ENCODE measurements around the gene THRAP3.

THRAP3 gene

DNA sequence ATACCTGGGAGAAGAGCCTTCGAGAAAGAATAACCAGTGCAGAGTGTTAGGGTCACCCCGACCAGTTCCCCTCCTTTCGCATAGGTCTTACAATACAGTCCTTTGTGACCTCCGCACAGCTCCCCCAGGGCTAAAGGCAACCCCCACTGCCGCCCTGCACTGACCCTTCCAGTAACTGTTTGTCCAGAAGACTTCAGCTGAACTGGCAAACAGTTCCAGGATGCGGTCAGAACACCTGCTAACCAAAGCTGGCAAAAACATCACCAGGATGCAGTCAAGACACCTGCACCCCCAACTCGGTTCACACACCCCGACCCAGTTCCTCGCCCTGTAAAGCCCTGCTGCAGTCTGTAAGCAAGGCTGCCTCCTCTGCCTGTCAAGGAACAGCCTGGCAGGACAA is 105.6 kb downstream of the THRAP3 start:
- Mint-ChIP-seq H3K36me3 (ENCODE audit: low read depth) (no peaks in the 10 kb centered on the region), H3K27ac (no peak overlapping the region), H3K4me1 (ENCODE audit: low read depth) (peaks cover 6% of the 10 kb centered on the region), H3K27me3 (peaks cover 13% of the 10 kb centered on the region), H3K9me3 (no peaks in the 10 kb centered on the region), H3K4me3 (no peak overlapping the region)

DNA sequence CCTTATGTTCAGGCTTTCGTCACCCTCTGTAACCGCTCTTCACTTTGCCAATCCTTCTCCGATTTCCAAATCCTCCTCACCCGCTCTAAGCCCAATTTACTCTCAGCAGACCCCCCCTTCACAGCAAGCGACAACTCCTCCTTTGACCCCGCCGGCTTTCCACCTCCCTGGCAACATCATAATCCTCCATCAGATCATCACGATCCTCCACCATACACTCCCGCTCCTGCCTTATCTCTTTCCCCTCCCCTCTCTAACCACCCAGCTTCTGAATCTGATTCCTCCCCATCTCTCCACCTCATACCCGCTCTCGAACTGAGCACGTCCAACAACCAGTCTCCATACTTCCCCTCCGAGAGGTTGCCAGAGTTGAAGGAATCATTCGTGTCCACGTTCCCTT is 106.7 kb downstream of the THRAP3 start:
- no peak overlapping the region for H3K4me3 Mint-ChIP-seq
- H3K4me1 Mint-ChIP-seq (ENCODE audit: low read depth) = peaks cover 6% of the 10 kb centered on the region
- H3K27ac Mint-ChIP-seq = no peak overlapping the region
- H3K9me3 Mint-ChIP-seq = no peaks in the 10 kb centered on the region
- H3K27me3 Mint-ChIP-seq = peaks cover 9% of the 10 kb centered on the region
- H3K36me3 Mint-ChIP-seq (ENCODE audit: low read depth) = no peaks in the 10 kb centered on the region

DNA sequence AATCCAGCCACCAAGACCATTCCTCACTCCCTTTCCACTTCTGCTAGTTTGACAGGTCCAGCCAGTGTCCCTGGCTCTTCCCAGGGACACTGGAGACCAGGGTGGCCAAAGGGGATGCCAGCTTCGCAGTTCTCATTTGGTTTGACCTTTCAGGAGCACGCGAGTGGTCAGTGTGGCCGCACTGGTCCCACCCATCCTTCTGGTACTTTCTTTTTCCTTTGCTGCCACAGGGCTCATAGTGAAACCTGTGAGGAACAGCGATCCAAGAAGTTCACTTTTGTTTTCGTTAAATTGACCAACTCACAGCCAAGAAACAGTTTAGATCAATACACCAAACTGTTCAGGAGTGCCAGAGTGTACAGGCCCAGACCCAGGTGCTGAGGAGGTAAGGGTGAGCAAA is 113.6 kb downstream of the THRAP3 start:
- peaks cover 2% of the 10 kb centered on the region for H3K4me1 Mint-ChIP-seq (ENCODE audit: low read depth)
- H3K4me3 Mint-ChIP-seq = no peak overlapping the region
- no peaks in the 10 kb centered on the region for H3K27me3 Mint-ChIP-seq
- no peaks in the 10 kb centered on the region for H3K9me3 Mint-ChIP-seq
- no peak overlapping the region for H3K27ac Mint-ChIP-seq
- H3K36me3 Mint-ChIP-seq (ENCODE audit: low read depth) = peaks cover 11% of the 10 kb centered on the region

DNA sequence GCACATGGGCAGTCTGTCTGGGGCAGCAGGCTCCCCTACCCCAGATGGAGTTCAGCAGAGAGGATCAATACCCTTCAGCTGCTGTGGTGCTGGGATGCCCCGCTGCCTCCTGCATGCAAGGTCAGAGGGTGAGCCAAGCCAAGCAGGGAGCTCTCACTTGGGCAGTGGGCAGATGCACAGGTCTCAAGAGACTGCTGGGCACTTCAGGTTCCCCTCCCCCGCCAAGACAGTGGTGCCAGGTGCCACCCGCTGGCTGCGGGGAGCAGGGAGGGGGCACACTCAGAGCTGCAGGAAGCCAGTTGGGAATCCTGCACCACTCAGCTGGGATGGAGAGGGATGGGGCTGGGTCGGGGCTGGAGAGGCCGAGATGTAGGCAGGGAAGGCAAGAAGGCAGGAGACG is 115.0 kb downstream of the THRAP3 start:
- Mint-ChIP-seq H3K36me3 (ENCODE audit: low read depth) (peaks cover 11% of the 10 kb centered on the region), H3K9me3 (no peaks in the 10 kb centered on the region), H3K4me1 (ENCODE audit: low read depth) (peaks cover 3% of the 10 kb centered on the region), H3K27me3 (no peaks in the 10 kb centered on the region), H3K27ac (no peak overlapping the region), H3K4me3 (no peak overlapping the region)

DNA sequence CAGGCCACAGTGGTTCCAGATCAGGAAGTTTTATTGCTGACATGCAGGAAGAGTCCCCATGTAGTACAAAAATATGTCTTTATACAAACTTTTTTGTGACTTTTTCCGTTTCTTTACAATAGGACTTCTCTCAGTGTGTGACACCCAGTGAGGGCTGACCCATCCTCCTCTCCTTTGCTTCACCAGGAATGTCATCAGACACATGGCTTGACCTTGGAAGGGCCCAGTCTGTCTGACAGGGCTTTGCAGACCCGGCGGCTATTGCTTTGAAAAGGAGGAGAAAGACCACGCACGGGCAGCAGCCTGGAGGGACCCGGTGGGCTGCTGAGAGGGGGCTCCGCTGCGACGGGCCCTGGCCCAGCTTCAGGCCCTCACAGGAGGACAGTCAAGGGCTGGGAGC is 115.4 kb downstream of the THRAP3 start:
- peaks cover 11% of the 10 kb centered on the region for H3K36me3 Mint-ChIP-seq (ENCODE audit: low read depth)
- peaks cover 3% of the 10 kb centered on the region for H3K4me1 Mint-ChIP-seq (ENCODE audit: low read depth)
- no peak overlapping the region for H3K27ac Mint-ChIP-seq
- H3K27me3 Mint-ChIP-seq = no peaks in the 10 kb centered on the region
- no peak overlapping the region for H3K4me3 Mint-ChIP-seq
- no peaks in the 10 kb centered on the region for H3K9me3 Mint-ChIP-seq

DNA sequence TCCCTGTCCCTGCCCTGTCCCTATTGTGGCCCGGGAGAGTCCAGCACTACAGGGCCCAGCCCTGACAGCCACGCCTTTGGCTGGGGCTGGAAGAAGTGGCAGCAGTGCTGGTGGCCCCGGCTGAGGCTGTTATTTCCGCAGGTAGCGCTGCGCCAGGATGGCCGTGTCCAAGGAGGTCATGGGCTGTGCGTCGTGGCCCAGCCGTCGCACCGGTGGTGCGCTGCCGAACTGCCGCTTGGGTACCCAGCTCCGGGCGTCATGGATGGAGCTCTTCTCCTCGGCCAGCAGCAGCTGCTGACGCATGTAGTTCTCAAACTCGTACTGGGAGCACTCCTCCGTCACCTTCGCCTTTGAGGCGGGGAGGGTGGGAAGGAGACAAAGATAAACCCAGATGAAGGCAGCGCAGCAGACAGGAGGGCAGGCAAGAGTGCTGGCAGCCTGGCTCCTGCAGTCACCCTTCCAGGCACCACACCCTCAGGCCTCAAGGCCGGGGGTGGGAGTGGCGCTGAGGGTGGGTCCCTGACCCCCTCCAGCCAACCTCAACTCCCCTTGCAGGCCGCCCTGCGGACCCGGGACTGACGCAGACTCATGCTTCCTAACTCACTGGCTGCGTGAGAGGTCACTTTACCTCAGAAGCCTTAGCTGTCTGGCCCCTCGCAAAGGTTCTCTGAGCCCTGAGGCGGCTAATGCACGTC is 117.5 kb downstream of the THRAP3 start:
- no peaks in the 10 kb centered on the region for H3K27me3 Mint-ChIP-seq
- H3K4me1 Mint-ChIP-seq (ENCODE audit: low read depth) = peaks cover 3% of the 10 kb centered on the region
- H3K4me3 Mint-ChIP-seq = no peak overlapping the region
- no peaks in the 10 kb centered on the region for H3K9me3 Mint-ChIP-seq
- H3K36me3 Mint-ChIP-seq (ENCODE audit: low read depth) = peaks cover 12% of the 10 kb centered on the region
- no peak overlapping the region for H3K27ac Mint-ChIP-seq

DNA sequence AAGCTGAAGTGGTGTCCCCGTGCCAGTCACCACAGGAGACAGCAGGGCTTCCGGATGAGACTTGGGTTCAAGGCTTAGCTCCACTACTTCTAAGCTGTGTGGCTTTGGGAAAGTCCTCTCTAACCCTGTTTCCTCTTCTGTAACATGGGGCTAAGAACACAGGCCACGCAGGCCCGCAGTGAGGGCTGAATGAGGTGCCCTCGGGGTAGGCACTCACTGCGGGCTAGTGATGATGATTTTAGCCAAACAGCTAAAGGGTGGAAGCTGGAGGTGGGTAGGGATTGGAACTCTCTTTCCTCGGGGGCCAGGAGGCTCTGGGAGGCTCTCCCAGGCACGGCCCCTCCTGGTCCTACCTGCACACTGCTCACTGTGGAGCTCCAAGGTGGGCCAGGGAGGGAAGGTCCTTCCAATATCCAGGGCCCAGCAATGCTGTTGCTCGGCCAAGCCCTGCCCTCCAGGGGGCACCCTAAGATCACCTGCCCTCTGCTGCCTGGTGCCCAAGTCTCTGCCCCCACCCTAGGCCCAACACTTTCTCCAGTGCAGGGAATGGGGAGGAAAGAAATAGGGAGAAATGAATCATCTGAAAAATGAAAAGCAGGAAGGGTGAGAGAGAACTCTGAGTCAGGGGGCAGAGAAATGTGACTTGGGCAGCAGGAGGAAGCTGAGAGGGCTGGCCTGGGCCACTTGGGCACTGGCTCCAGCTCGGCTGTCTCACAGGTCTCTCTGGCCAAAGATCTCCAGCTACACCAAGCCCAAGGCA is 118.4 kb downstream of the THRAP3 start:
- Mint-ChIP-seq H3K4me3 (no peak overlapping the region), H3K36me3 (ENCODE audit: low read depth) (peaks cover 19% of the 10 kb centered on the region), H3K27ac (no peak overlapping the region), H3K9me3 (no peaks in the 10 kb centered on the region), H3K4me1 (ENCODE audit: low read depth) (peaks cover 3% of the 10 kb centered on the region), H3K27me3 (no peaks in the 10 kb centered on the region)

DNA sequence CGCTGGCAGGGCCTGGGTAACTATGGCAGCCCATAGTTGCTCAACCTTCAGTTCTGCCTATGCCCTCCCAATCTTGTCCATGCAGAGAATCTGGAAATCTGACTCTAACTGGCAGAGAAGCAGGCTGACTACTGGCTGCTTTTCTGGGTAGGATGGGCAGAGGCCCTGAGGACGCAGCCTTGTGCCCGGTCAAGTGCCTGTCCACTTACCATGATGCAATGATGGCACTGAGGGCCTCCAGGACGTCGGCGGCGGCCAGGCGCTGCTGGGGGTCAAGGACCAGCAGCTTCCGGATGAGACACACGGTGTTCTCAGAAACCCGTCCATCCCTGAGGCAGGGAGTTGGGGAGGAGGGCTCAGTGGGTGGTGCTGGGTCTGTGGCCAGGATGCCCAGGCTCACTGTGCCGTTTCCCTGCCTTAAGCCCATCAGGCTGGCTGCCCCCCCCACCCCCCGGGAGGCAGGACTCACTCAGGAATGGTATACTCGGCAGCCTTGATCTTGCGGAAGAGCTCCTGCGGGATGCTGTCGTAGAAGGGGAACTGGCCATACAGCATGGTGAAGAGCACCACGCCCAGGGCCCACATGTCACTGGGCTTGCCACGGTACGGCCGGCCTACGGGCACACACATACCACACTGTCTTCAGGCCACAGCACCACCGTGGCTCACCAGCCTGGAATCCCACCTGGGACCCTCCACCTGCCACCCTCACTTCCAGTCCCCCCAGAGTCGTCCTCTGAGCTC is 119.6 kb downstream of the THRAP3 start:
- peaks cover 3% of the 10 kb centered on the region for H3K4me1 Mint-ChIP-seq (ENCODE audit: low read depth)
- no peak overlapping the region for H3K4me3 Mint-ChIP-seq
- no peaks in the 10 kb centered on the region for H3K9me3 Mint-ChIP-seq
- H3K36me3 Mint-ChIP-seq (ENCODE audit: low read depth) = peaks cover 29% of the 10 kb centered on the region
- H3K27me3 Mint-ChIP-seq = no peaks in the 10 kb centered on the region
- no peak overlapping the region for H3K27ac Mint-ChIP-seq

DNA sequence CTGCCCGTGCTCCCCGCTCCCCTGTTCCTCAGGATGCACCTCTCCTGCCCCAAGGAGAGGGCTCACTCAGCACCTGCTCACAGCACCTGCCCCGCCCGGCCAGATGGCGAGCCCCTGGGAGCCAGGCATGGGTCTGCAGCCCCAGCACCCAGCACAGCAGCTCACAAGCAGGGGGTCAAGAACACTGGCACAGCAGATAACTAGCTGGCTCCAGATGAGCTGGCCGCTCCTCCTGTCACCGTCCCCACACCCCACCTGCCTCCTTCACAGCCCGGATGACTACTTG is 120.1 kb downstream of the THRAP3 start:
- Mint-ChIP-seq H3K4me1 (ENCODE audit: low read depth) (peaks cover 6% of the 10 kb centered on the region), H3K36me3 (ENCODE audit: low read depth) (peaks cover 29% of the 10 kb centered on the region), H3K27me3 (no peaks in the 10 kb centered on the region), H3K27ac (no peak overlapping the region), H3K9me3 (no peaks in the 10 kb centered on the region), H3K4me3 (no peak overlapping the region)

DNA sequence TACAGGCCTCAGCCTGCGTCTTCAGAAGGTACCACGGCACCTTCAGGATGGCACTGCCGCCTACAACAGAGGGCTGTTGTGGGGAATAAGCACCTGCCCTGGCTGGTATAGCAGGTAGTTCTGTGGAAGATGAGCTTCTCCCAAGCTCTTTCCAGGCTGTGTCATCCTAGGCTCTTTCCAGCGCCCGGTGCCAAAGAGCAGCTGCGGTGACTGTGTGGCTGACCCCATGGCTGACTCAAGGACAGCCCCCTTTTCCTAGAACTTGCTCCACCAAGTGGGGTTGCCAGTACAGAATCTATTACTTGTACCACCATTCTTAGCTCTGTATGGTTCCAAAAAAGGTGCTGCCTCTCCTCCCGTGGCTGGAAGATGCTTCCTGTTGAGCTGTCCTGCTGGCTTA is 121.1 kb downstream of the THRAP3 start:
- H3K36me3 Mint-ChIP-seq (ENCODE audit: low read depth) = peaks cover 29% of the 10 kb centered on the region
- H3K9me3 Mint-ChIP-seq = no peaks in the 10 kb centered on the region
- no peak overlapping the region for H3K27ac Mint-ChIP-seq

DNA sequence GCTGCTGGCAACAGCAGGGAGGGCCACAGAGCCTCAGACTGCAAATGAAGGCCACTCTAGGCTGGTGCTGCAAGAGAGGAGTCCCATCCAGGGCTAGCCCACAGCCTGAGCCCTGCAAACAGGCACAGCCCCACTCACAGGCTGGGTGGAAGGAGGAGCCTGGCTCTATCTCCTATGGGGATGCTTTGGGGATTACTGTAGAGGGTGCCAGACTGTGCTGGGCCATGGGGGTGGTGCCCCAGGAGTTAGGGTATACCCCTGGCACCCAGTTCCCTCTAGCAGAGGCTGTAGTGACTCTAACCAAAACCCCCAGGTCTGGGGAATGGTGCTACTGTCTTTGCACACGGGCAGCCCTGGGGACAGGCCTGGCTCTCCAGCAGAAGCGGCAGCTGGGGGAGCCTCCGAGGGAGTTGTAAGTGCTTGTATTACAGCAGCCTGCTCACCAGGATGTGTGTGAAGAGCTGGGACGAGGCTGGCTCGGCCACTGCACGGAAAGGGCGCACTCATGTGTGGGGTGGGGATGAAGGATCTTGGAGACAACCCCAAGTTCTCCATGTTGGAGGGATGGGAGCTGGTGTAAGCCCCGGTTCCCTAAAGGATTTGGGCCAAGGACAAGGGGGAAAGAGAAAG is 122.6 kb downstream of the THRAP3 start:
- peaks cover 27% of the 10 kb centered on the region for H3K4me1 Mint-ChIP-seq (ENCODE audit: low read depth)
- peaks cover 23% of the 10 kb centered on the region for H3K36me3 Mint-ChIP-seq (ENCODE audit: low read depth)
- no peaks in the 10 kb centered on the region for H3K27me3 Mint-ChIP-seq
- H3K9me3 Mint-ChIP-seq = no peaks in the 10 kb centered on the region
- H3K4me3 Mint-ChIP-seq = no peak overlapping the region
- no peak overlapping the region for H3K27ac Mint-ChIP-seq

More for the DNA sequence above, 121.1 kb downstream of the THRAP3 start:
- Mint-ChIP-seq H3K4me1 (ENCODE audit: low read depth) (peaks cover 12% of the 10 kb centered on the region), H3K4me3 (no peak overlapping the region), H3K27me3 (no peaks in the 10 kb centered on the region)

DNA sequence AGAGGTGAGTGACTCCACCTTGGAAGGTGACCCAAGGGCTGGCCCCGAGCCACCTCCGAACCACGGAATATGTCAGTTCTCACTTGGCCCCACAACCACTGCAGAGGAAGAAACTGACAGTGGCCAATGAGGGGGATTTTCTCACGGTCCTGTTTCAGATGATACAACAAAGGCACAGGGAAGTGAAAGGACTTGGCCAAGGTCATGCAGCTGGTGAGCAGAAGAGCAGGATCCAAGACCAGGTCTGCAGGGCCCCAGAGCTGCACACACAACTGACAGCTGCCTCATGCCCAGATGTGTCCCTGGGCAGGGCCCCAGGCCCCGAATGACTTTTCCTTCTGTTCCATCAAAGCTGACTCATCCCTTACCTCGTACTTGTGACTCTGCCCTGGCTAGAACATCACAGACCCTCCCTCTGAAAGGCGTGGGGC is 125.0 kb downstream of the THRAP3 start:
- peaks cover 30% of the 10 kb centered on the region for H3K36me3 Mint-ChIP-seq (ENCODE audit: low read depth)
- no peak overlapping the region for H3K27ac Mint-ChIP-seq
- H3K27me3 Mint-ChIP-seq = no peaks in the 10 kb centered on the region
- H3K4me1 Mint-ChIP-seq (ENCODE audit: low read depth) = peaks cover 32% of the 10 kb centered on the region
- H3K4me3 Mint-ChIP-seq = no peak overlapping the region
- no peaks in the 10 kb centered on the region for H3K9me3 Mint-ChIP-seq

DNA sequence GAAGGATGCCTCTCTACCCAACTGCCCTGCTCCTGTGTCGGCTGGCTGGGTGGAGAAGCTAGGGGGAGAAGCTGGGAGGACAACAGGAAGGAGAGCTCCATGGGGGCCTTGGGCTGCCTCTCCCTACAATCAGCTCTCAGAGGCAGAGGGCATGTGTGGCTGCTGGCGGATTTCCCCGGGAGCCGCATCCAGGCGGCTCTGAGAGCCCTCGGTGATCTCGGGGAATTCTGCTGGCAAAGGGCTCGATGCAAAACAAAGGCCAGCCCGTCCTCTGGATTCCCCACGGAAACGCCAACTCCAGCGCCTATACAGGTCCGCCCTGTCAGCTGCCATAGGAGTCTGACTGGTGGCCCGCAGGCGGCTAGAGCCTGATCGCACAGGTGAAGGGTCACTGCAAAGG is 125.6 kb downstream of the THRAP3 start:
- Mint-ChIP-seq H3K36me3 (ENCODE audit: low read depth) (peaks cover 35% of the 10 kb centered on the region), H3K27ac (no peak overlapping the region), H3K4me1 (ENCODE audit: low read depth) (peaks cover 32% of the 10 kb centered on the region), H3K27me3 (no peaks in the 10 kb centered on the region), H3K9me3 (no peaks in the 10 kb centered on the region), H3K4me3 (no peak overlapping the region)

DNA sequence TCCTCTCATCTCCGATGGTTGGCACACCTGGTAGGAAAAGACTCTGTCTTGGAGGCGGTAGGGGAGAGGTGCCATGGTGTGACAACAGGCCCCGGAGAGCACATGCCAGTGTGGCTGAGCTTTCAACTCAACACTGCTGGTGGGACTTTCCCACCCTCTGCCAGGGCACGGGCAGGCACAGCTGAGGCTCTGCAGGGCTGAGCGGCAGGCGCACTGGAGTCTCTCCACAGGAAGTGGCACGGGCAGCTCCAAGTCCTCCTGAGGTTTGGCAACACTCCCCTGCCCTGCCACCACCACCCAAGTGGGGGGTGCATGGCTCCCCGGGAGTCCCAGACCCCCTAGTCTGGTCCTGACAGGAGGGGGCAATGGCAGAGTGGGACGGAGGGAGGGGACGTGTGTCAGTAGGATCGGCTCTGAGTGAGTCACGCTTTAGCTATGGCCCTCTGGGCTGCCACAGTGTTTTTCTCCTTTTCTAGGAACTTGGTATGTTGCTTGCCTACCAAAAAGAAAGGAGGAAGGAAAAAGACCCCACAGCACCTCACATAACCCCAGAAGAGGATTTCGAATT is 126.5 kb downstream of the THRAP3 start:
- Mint-ChIP-seq H3K27me3 (no peaks in the 10 kb centered on the region), H3K4me3 (no peak overlapping the region), H3K27ac (peak overlapping the region; percentile 63), H3K4me1 (ENCODE audit: low read depth) (peaks cover 32% of the 10 kb centered on the region), H3K9me3 (no peaks in the 10 kb centered on the region), H3K36me3 (ENCODE audit: low read depth) (peaks cover 43% of the 10 kb centered on the region)

All from stimulated activated naive CD8-positive, alpha-beta T cell treated with anti-CD3 and anti-CD28 coated beads, Interleukin-15, Interleukin-2, amounts not matched to agents 100 ng/mL and 50 ng/mL, for 24 hours (primary cell).